Smooth muscle cell (in vitro differentiated cells): ENCODE results near the gene SARS1. TPM values are rescaled to one million over a fixed set of nuclear protein-coding genes. Genes with fewer than 3 reads are reported as not detected.

Experiments
- DNase-seq: peaks from one replicate; lab custom pipeline; 2025; ENCODE audit not compliant: unreplicated experiment; lab: John Stamatoyannopoulos, UW
- H2AFZ ChIP-seq: fragments of 200-600 bp; sonication (generic); 2 replicates; pipeline ENCODE4 v1.6.0; 2016; ENCODE audit warnings: antibody characterized with exemption, low read depth, mild to moderate bottlenecking
- H3F3A ChIP-seq: fragments of 200-600 bp; sonication (generic); 2 replicates; pipeline ENCODE4 v1.6.0; 2017; ENCODE audit warnings: antibody characterized with exemption, low read depth
- H3K27ac ChIP-seq: fragments of 200-600 bp; sonication (generic); 2 replicates; pipeline ENCODE4 v1.5.1; 2016; ENCODE audit warnings: low read depth, mild to moderate bottlenecking
- H3K27me3 ChIP-seq: fragments of 200-600 bp; sonication (generic); 2 replicates; pipeline ENCODE4 v1.6.1; 2016; ENCODE audit warnings: low read depth, mild to moderate bottlenecking
- H3K36me3 ChIP-seq: fragments of 200-600 bp; sonication (generic); 2 replicates; pipeline ENCODE4 v1.5.1; 2016; ENCODE audit warnings: low read depth
- H3K4me1 ChIP-seq: fragments of 200-600 bp; sonication (generic); 2 replicates; pipeline ENCODE4 v1.5.1; 2016; ENCODE audit warnings: low read depth
- H3K4me2 ChIP-seq: fragments of 200-600 bp; sonication (generic); 2 replicates; pipeline ENCODE4 v1.6.0; 2016; ENCODE audit warnings: mild to moderate bottlenecking
- H3K4me3 ChIP-seq: fragments of 200-600 bp; sonication (generic); 2 replicates; pipeline ENCODE4 v1.5.1; 2016; ENCODE audit warnings: mild to moderate bottlenecking
- H3K79me2 ChIP-seq: fragments of 200-600 bp; sonication (generic); 2 replicates; pipeline ENCODE4 v1.6.0; 2016; ENCODE audit warnings: low read depth, mild to moderate bottlenecking
- H3K9ac ChIP-seq: fragments of 200-600 bp; sonication (generic); 2 replicates; pipeline ENCODE4 v1.6.0; 2016; ENCODE audit warnings: low read depth
- H3K9me3 ChIP-seq: fragments of 200-600 bp; sonication (generic); replicated peaks from 2 replicates; pipeline ENCODE4 v1.5.1; 2016; ENCODE audit warnings: low read depth
- H4K20me1 ChIP-seq: fragments of 200-600 bp; sonication (generic); 2 replicates; pipeline ENCODE4 v1.6.0; 2016; ENCODE audit warnings: low read depth
- WGBS: methylation state at CpG from one replicate; pipeline ENCODE4 v1.1.7; 2016; ENCODE audit warnings: low lambda C conversion rate; 5-methylcytosine and 5-hydroxymethylcytosine counted together
- polyA plus RNA-seq: library from polyadenylated mRNA; unstranded; fragments of >200 nt; fragmentation: Nextera tagmentation; extraction: Ambion mirVana; gene quantifications from 2 replicates; pipeline ENCODE4 v1.2.1, GENCODE V29; 2016
- total RNA-seq: library from RNA; depleted of rRNA; stranded (reverse); fragments of >200 nt; gene quantifications from 2 replicates; pipeline ENCODE4 v1.2.3, GENCODE V29; 2014
- TF ChIP-seq, protein P1 (sequence below): fragments of 200-600 bp; sonication (generic); IDR thresholded peaks from 2 replicates; pipeline ENCODE4 v1.5.1; 2017; ENCODE audit warnings: borderline replicate concordance, mild to moderate bottlenecking, antibody characterized with exemption; ENCODE audit not compliant: insufficient read depth, poor library complexity, severe bottlenecking

Gene SARS1
- total and polyA plus RNA-seq, 2 experiments from 2014 or later: 157 to 176 TPM

DNA sequence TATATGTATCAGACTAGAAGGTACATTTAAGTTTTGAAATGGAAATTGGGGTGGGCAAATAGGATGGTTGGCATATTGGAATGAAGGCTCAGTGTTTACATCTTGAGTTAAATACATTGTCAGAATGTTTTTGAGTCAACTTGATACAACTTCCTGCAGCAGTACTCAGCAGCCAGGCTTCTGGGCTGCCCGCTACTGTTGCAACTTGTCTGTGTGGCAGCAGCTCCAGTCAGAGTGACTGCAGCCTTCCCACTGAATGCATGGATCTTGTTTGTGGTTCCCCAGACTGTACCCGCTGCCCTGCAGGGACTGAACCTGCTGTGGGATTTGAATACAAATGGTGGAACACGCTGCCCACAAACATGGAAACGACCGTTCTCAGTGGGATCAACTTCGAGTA is 24.9 kb upstream of the SARS1 start:
- Histone ChIP-seq H3K4me3 (no peak overlapping the region), H3K27me3 (no peaks in the 10 kb centered on the region), H4K20me1 (no peaks in the 10 kb centered on the region), H3K27ac (no peak overlapping the region), H2AFZ (no peak overlapping the region), H3K4me2 (no peak overlapping the region), H3K36me3 (no peaks in the 10 kb centered on the region), H3K79me2 (no peaks in the 10 kb centered on the region), H3K9ac (no peak overlapping the region), H3K4me1 (no peaks in the 10 kb centered on the region), H3F3A (no peaks in the 10 kb centered on the region), H3K9me3 (no peaks in the 10 kb centered on the region)
- TF ChIP-seq, protein P1, sequence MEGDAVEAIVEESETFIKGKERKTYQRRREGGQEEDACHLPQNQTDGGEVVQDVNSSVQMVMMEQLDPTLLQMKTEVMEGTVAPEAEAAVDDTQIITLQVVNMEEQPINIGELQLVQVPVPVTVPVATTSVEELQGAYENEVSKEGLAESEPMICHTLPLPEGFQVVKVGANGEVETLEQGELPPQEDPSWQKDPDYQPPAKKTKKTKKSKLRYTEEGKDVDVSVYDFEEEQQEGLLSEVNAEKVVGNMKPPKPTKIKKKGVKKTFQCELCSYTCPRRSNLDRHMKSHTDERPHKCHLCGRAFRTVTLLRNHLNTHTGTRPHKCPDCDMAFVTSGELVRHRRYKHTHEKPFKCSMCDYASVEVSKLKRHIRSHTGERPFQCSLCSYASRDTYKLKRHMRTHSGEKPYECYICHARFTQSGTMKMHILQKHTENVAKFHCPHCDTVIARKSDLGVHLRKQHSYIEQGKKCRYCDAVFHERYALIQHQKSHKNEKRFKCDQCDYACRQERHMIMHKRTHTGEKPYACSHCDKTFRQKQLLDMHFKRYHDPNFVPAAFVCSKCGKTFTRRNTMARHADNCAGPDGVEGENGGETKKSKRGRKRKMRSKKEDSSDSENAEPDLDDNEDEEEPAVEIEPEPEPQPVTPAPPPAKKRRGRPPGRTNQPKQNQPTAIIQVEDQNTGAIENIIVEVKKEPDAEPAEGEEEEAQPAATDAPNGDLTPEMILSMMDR: no peak
- no peak for DNase-seq
- WGBS: 72% methylated on average over 6 of the region's 6 CpGs

DNA sequence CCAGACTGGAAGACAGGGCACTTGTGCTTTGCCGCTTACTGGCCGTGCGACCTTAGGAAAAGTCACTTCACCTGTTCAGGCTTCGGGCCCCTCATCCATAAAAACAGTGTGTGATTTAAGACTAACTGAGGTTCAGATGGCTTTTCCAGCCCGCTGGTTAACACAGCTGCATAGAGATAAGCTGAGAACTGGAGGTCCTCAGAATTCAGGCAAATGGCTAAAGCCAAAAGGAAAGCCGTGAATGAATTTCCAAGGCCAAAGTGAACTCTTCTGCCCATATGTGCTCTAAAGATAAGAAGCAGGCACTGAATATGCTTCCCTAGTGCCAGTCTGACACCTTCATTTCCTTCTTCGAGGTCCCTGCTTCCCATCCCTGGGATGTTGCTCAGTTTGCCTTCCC is 23.5 kb upstream of the SARS1 start:
- TF ChIP-seq, protein P1: no peak
- no peaks in the 10 kb centered on the region for H3F3A ChIP-seq
- no peaks in the 10 kb centered on the region for H3K79me2 ChIP-seq
- no peak overlapping the region for H3K27ac ChIP-seq
- WGBS: 92% methylated on average over 7 of the region's 7 CpGs
- no peak overlapping the region for H2AFZ ChIP-seq
- H3K27me3 ChIP-seq: no peaks in the 10 kb centered on the region
- no peaks in the 10 kb centered on the region for H3K9me3 ChIP-seq
- DNase-seq: no peak
- H3K9ac ChIP-seq: no peak overlapping the region
- H3K4me1 ChIP-seq: no peaks in the 10 kb centered on the region
- H4K20me1 ChIP-seq: no peaks in the 10 kb centered on the region
- H3K36me3 ChIP-seq: no peaks in the 10 kb centered on the region
- no peak overlapping the region for H3K4me3 ChIP-seq
- H3K4me2 ChIP-seq: no peak overlapping the region

DNA sequence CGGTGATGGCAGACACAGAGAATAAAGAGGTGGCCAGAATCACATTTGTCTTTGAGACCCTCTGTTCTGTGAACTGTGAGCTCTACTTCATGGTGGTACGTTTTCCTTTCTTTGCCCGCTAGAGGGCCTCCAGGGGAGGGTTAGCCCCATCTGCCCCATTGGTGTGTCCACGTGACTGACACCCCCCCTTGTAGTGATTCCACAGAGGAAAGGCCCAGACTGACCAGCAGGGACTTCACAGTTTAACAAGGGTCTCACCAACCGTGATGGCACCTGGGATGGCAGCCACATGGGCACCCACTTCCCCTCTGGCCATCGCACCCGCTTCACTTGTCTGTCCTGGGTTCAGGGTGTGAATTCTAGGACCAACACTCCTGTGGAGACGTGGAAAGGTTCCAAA is 22.3 kb upstream of the SARS1 start:
- 69% methylated on average over 8 of the region's 8 CpGs for WGBS

DNA sequence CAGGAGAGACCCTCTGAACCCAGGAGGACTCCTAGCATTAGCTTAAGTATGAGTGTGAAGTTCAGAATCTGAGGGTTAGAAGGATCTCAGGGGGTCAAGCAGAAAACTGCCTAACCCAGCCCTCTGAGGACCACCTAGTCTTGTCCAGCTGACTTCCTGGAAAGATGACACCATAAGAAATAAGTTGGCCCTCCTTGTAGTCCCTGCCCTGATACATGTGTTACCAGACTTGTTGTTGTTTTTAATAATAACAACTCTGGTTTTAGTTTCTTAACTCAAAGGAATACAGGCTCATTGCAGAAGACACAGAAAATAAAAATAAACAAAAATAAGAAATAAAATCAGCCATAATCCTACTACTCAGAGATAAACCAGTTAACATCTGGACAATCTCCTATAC is 21.8 kb upstream of the SARS1 start:
- Histone ChIP-seq H4K20me1 (no peaks in the 10 kb centered on the region), H3K36me3 (no peaks in the 10 kb centered on the region), H3K27ac (no peak overlapping the region), H3F3A (no peaks in the 10 kb centered on the region), H3K79me2 (no peaks in the 10 kb centered on the region), H2AFZ (no peak overlapping the region), H3K27me3 (no peaks in the 10 kb centered on the region), H3K4me3 (no peak overlapping the region), H3K9ac (no peak overlapping the region), H3K4me1 (no peaks in the 10 kb centered on the region), H3K9me3 (no peaks in the 10 kb centered on the region), H3K4me2 (no peak overlapping the region)
- TF ChIP-seq, protein P1: no peak
- DNase-seq: no peak

More for the DNA sequence above, 22.3 kb upstream of the SARS1 start:
- H3K27ac ChIP-seq: no peak overlapping the region
- no peaks in the 10 kb centered on the region for H3K9me3 ChIP-seq
- no peaks in the 10 kb centered on the region for H4K20me1 ChIP-seq
- DNase-seq: no peak
- H2AFZ ChIP-seq: no peak overlapping the region
- H3K4me3 ChIP-seq: no peak overlapping the region
- H3F3A ChIP-seq: no peaks in the 10 kb centered on the region
- no peak overlapping the region for H3K9ac ChIP-seq
- no peaks in the 10 kb centered on the region for H3K4me1 ChIP-seq
- no peaks in the 10 kb centered on the region for H3K36me3 ChIP-seq
- TF ChIP-seq, protein P1: peak; percentile 12
- H3K4me2 ChIP-seq: no peak overlapping the region
- H3K27me3 ChIP-seq: no peaks in the 10 kb centered on the region
- no peaks in the 10 kb centered on the region for H3K79me2 ChIP-seq
